Ammon's horn (tissue), 1 donor: ENCODE data around the gene TRMT11.
"Not testable (repeated sequence)": the region's sequence is repeated elsewhere in the genome, so short reads cannot be mapped to it uniquely, and the experiment has no call there.

Source experiments
- DNase-seq: peaks from one replicate; pipeline ENCODE4 v3.0.0-alpha.2; 2016; ENCODE audit warnings: low spot score

TRMT11 gene

DNA sequence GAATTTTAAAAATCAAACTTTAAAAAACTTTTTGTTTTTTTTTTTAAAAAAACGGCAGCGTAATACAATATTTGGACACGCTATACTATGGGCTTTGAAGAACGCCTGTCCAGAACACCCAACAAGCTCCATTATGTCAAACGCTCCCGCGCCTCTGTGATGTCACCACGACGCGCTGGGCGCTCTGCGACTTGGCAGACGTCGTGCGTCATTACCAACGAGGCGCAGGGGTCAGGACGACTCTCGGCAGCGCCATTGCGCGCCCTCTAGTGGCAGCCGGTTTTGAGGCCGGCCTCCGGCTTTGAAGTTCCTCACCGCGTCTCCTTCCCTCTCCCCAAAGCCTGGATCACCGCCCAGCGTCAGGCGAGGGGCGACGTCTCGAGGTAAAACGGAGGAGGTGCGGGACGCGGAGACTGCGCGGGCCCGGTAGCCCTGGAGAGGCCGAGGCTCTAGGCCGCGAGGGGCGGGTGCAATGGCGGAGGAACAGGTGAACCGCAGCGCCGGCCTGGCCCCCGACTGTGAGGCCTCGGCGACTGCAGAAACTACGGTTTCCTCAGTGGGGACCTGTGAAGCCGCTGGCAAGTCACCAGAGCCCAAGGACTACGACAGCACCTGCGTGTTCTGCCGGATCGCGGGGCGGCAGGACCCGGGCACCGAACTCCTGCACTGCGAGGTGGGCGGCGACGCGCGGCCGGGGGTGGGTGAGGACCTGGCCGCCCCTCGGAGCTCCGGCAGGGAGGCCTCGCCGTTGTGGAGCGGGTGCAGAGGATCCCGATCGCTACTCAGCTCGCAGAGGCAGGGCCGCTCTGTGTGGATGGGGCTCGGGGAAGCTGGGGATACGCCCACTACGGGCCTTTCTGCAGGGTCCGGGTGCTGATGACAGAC is 29.6 kb upstream of the TRMT11 start, which contains the start of gene HINT3:
HINT3 (plus strand) TSS at position 265 of the 885 bp plus-strand sequence; CDS start at position 473, 208 bp downstream.
- DNase-seq: peak; percentile 99

DNA sequence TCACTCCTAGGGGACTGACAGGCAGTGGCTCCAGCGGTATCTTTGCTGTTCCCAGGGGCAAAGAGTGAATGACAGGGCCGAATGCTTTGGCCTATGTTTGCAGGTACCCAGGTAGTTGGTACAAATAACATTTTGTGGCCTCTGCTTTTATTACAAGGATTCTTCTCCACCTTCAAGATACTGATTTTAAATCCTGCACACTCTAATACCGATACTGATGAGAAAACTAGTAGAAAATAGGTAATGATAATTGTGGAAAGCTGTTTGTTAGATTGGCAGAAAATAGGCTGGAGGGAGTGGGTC is 29.0 kb upstream of the TRMT11 start:
- DNase-seq: no peak

DNA sequence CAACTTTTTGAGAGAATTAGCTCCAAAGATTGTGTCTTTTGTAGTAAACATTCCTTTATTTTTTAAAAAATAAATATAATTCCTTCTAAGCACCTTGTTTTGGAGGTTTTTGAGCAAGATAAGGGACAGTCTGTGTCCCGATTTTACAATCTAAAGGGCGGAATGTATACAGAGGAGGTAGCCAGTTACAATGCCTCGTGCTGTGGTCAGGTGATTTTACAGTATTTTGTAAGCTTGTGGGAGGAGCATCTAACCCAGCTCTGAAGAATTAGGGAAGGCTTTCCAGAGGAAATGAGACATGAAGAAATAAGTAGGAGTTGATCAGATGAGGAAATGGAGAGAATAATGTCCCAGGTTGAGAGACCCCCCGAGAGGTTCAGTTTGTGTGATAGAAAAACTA is 28.5 kb upstream of the TRMT11 start:
- peak; percentile 53 for DNase-seq

DNA sequence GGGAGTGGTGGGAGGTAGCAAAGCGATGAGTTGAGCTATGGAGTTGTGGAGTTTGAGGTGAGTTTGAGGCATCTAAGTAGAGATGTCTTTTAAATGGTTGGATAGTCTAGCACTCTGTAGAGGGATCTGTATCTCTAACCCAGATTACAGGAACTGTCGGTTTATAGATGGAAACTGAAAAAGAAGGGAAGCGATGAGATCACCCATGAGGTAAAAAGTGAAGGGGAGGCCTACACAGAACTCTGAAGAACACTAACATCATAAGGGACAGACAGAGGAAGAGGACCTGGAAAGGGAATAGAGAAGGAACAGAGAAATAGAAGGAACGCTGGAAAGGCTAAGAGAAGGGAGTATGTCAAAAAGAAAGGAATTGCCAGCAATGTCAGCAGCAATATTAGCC is 27.3 kb upstream of the TRMT11 start:
- no peak for DNase-seq

DNA sequence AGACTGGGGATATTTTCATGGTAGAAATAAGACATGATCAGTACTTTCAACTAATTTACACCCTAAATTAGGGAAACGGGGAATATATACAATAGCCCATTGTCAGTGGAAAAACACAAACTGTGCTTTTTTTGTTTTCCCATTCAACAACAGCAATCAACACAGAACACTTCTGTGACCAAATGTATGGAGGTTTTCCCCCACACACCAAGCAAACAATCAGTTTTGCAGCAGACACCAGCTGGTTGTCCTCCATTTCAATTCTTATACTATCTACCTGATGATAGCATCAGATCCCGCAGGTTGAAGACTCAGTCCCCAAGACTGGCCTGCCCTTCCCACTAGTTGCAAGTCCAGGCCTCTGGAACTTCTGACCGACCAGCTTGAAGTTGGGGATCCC is 25.2 kb upstream of the TRMT11 start:
- DNase-seq: peak; percentile 58

DNA sequence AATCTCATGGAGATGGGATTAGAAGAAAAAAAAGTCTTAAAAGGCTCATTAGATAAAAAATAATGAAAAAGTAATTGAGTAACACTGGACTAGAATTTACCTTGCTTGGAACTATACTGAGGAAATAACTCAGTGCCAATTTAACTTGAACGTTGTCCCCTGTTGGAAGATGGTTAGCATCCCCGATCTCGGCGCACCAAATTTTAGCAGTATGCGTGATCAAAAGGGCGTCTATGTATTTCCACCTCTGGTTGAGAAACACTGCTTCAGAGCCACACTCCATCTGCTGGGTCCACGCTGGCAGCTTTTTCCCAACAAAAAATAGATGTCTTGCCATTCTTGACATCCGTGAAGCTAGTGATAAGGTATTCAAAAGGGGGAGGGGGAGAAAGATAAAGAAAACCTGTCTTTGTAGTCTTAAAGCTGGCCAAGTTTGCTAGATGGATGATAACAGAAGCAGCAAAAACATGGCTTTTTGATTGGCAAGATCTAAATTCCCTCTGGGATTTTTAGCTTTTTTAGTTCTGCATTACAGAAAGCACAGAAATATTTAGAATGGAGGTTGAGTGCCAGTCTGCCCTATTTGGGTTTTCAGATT is 23.3 kb upstream of the TRMT11 start:
- DNase-seq: no peak

DNA sequence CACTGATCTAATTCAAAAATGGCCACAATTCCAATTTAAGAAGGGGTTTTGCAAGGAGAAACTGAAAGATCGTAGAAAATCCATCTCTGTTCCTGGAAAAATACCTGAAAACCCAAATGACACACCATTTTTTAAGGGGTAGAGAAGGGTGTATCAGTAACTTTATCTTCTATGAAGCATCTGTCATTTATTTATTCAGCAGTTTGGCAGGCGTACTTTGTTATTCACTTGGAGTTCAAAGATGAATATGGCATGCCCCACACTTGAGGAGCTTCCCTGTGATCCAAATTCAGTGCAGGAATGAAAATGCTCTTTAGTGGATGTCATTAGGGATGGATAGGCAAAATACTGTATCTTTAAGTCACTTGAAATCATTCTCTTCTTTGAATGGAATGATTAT is 22.5 kb upstream of the TRMT11 start:
- no peak for DNase-seq

DNA sequence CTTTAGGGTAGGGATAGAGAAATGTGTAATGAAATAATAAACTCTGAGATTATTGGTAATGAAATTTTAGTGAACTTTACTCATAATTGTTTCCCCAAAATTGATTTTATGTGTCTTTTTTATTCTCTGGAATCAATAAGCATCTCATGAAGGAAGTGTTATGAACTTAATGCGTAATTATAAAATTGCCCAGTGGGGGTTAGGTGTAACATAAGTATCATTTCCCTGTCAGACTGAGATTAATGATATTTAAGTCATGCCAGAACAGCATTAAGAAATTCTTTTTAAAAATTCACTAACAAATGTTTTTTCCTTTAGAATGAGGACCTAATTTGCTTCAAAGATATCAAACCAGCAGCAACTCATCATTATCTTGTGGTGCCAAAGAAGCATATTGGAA is 19.8 kb upstream of the TRMT11 start:
- DNase-seq: no peak

DNA sequence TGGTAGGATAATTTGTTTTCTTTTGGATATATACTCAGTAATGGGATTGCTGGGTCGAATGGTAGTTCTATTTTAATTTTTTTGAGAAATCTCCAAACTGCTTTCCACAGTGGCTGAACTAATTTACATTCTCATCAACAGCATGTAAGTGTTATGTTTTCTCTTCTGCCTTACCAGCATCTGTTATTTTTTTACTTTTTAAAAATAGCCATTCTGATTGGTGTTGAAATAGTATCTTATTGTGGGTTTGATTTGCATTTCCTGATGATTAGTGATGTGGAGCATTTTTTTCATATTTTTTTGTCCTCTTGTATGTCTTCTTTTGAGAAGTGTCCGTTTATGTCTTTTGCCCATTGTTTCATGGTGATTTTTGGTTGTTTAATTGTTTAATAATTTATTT is 17.8 kb upstream of the TRMT11 start:
- DNase-seq: no peak

DNA sequence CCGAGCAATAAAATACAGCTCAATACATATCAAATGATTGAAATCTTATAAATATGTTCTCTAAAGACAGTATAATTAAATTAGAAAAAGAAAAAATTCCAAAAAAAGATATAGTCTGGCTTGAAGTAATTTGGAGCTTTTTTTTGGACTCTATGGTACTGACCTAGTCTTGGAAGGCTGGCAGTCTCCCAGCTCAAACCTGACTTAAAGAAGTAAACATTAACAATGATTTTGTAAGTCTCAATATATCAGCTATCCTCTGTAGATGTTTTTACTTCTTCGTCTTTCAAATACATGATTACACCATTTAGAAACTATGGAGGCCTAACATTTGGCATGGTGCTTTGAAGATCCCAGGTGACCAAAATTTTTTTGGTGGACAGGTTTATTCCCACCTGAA is 15.6 kb upstream of the TRMT11 start:
- no peak for DNase-seq

DNA sequence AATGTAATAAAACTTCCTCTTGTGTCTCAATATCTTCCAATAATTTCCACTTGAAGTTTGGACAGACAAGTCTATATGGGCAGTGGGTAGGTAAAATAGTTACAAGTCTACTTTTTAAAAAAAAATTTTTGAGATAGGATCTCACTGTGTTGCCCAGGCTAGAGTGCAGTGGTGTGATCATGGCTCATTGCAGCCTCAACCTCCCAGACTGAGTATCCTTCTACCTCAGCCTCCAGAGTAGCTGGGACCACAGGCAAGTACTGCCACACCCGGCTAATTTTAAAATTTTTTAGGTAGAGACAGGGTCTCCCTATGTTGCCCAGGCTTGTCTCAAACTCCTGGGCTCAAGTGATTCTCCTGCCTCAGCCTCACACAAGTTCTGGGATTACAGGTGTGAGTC is 13.9 kb upstream of the TRMT11 start:
- not testable (repeated sequence) for DNase-seq

DNA sequence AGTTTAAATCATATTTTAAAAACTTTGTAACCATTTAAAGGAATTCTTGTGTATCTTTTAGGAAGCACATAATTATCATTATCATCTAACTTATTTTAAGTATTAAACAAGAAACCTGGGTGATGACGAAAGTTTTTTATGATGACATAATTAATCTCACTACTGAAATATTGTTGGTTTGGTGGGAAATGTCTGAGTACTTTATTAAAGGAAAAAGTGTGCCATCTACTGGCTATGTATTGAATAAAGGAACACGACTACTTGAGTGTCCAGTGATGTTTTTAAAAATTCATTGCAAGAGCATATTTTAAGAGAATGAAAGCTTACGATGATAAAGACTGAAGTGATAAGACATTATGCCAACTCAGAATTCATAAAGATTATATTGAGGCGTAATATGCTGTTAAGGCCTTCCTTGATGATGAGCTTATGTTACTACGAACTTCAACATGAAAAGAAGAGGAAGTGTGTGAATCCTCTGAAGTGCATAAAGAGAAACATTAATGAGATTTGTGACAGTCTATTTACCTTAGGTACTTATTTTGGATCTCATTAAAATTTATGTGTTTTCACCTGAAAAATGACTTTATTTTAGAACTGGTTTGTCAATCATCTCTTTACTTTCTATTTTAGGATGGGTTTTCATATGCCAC is 12.0 kb upstream of the TRMT11 start:
- peak; percentile 49 for DNase-seq

DNA sequence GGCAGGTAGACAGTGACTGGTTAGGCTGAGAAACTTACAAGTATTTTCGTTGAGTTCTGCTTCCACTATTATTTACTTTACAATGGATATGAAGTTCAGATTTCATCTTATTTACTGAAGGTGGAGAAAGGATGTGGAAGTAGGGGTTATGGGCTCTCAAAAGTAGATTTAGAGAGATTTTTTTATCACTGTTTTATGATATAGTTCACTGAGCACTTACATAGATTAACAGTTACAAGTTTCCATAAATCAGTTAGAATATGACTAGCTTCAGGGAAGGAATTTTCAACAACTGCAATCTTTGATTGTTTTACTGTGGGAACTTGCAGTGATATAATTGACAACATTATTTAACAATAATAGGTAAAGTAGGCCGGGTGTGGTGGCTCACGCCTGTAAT is 7.2 kb upstream of the TRMT11 start:
- DNase-seq: no peak

DNA sequence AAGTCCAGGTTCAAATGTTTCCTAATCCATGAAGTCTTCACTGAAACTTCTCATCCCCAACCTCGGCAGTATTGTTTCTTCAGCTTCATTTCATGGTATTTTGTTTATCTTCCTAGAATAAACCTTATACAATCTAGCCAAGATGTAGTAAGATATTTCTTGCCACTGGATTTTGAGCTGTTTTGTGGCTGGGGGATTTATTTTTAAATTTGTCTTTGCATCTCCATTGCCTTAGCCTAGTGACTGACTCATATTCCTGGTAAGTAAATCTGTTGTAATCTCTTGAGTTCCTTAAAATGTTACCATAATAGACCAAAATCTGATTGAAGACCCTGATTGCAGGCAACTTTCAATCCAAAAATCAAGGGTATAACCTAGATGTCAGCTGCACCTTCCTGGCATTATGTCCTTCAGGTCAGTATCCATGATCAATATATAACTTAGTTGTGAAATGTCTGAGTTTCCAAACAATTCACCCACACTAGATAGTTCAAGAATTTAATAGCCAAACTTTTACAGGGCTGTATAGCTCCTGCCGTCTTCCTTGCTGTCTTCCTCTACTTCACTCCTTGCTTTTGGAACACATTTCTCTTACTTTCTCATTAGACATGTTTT is 4.7 kb upstream of the TRMT11 start:
- DNase-seq: no peak

DNA sequence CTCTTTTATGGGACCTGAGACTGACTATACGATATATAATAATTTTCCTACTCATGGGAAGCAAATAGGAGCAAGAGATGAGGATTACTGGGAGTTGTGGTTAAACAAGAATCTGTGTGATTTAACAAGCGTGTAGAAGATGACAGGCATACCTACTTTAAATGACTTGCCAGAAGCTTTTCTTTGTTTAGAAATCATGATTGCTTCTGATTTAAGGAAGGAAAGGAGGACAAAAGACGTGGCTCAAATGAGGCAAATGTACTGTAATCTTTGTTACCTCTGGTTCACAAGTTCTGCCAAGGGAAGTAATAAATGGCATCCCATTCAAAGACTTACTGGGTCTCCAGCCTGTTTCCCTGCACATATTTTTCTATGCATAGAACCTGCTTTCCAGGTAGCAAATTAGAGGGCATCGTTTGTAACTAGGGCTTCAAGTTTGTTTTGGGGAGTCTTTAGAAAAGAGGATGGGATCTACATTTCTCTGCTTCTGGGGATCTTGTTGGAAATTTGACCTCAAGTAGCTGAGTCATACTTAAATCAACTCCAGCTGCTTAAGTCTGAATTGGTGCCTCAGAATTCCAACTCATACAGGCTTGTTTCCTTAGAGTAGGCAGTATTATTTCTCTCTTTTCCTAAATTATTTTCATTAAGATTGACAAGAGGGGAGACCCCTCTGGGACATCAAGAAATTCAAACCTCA is 2.9 kb upstream of the TRMT11 start:
- DNase-seq: no peak

DNA sequence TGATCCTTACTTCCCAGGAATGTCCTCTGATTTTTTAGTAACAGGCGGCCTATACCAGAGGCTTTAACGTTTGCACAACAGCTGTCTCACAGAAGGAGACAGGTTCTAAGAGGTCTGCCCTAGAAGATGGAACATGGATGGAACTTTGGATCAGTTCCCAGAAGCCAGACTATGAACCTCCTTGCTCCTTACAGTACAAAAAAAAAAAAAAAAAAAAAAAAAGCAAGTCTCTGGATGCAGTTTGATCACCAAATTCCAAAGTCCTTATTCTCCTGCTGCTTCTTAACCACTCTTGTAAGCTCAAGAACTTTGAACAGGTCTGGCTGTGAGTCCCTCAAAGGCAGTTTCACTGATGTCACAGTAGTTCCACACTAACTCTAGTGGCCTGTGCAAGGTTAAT is 2.0 kb upstream of the TRMT11 start:
- no peak for DNase-seq

DNA sequence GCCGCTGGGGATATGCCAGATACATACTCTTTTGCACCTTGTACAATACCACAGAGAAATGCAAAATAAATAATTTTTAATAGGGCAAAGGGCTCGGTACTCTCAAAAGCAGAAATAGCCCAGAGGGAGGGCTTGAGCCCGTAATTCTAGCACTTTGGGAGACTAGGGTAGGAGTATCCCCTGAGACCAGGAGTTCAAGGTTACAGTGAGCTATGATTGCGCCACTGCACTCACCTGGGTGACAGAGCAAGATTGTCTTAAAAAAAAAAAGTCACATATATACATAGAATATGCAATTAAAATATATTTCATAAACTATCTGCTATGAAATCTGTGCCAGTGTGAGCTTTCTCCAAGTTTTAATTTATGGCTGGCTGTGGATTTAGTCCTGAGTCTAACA is 818 bp upstream of the TRMT11 start:
- no peak for DNase-seq

DNA sequence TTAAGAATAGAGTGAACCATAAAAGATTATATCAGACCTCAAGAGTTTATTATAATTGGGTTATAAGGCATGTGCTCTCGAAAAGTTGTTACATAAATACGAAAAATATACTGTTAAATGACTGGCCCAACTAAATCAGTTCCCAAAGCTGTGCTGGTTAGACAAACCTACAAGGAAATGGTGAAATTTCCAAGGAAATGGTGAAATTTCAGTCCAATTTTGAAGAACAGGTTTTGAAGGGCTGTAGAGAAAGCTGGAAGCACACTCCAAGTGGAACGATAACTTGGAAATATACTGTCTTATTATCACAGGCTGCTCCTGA is 400 bp upstream of the TRMT11 start:
- no peak for DNase-seq

DNA sequence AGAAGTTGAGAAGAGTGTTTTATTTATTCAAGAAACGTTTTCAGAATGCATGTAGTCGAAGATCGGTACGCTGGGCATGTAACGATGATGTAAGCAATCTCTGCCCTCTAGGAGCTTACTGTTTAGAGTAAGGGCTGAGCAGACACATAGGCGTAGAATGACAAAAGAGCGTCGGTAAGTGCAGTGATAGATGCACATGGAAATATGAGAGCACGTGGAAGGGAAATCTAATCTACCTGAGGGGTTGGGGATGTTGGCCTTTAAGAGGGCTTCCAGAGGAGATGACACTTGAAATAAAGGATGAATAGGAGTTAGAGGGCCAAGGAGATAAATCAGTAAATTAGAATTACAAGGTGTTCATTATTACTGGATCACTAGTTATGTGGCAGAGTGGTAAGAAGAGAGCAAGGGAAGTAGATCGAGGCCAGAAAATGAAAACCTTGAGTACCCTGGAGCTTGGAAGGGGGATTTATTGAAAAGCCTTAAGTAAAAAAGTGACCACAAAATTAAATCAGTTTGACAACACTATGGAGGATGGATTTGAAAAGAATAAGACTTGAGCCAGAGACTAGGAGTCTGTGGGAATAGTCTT is 782 bp downstream of the TRMT11 start:
- peak; percentile 24 for DNase-seq

DNA sequence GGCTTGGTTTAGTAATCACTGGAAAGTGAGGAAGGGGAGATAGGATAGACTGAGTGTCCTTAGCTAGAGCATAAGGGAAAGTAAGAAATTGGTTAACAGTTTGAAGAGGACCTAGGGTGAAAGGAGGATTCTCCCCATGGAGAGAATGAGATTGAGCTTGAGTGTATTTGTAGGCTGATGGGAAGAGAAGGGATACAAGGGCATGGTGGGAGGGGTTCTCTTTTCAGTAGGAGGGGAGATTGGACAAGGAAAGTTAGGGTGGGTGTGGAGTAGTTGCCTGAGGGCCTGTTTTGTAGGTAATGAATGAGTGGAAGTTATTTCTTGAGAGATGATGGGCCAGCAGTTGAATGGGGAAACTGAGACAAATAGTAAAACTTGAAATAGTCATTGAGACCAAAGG is 1.9 kb downstream of the TRMT11 start:
- DNase-seq: no peak

DNA sequence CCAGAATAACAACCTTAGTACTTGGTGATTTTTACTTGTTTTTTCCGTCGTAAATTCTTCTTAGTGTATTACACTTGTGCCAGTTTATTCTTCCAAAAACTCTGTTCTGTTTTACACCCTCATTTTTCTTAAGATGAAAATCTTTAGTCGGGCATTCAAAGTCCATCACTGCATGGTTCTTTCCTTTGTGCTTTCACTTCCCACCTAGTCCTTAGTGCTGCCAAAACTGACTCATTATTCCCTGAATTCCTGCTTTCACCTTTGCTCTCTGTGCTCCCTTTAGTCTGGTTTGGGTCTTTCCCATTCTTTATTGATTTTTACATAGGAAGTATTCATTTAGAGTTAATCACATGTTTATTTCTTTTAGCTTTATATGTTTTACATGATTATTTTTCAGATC is 3.3 kb downstream of the TRMT11 start:
- no peak for DNase-seq

DNA sequence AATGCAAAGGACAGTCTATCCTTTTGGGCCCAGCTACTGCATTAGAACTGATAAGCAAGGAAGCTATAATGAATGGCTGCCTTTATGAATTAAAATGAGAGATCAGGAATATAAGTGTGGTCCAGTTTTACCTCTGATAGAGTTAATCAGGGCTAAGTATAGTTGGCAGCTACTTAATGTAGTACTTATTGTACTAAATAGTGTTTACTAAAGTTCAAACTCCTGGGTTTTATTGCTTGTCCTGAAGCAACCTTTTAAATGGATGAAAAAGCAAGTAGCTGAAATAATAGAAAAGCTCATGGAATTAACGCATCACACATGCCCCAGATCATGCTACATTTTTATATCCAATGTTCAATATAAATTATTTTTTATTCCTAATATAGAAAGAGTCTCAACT is 5.3 kb downstream of the TRMT11 start:
- DNase-seq: no peak
